22Rv1 (cell line): ENCODE measurements around the gene LRRN3.

ENCODE experiments used
- ZFX ChIP-seq: fragments of 450-650 bp; IDR thresholded peaks from 2 replicates; pipeline ENCODE4 v1.6.1; 2017; ENCODE audit warnings: antibody characterized with exemption, borderline replicate concordance
- TF ChIP-seq, protein P1 (sequence below): fragments of 450-650 bp; IDR thresholded peaks from 2 replicates; pipeline ENCODE4 v1.5.1; 2017; ENCODE audit warnings: mild to moderate bottlenecking

DNA sequence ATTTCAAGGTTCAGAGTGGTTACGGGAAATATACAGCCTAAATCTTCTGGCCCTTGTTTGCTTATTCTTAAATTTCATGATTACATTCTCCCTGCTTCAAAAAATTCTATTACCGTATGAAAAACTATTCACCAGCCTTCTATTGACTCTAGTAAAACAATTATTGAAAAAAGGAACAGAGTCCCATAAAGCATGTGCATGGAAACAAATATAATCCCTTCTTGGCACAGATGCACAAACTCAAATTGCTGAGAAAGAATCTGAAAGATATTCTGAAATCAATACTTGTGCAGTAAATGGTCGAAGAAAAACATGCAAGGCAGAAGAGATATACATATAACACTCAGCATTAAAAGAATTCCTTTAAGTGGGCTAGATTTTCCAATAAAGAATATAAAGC lies 83.6 kb downstream of the LRRN3 start:
- TF ChIP-seq, protein P1, sequence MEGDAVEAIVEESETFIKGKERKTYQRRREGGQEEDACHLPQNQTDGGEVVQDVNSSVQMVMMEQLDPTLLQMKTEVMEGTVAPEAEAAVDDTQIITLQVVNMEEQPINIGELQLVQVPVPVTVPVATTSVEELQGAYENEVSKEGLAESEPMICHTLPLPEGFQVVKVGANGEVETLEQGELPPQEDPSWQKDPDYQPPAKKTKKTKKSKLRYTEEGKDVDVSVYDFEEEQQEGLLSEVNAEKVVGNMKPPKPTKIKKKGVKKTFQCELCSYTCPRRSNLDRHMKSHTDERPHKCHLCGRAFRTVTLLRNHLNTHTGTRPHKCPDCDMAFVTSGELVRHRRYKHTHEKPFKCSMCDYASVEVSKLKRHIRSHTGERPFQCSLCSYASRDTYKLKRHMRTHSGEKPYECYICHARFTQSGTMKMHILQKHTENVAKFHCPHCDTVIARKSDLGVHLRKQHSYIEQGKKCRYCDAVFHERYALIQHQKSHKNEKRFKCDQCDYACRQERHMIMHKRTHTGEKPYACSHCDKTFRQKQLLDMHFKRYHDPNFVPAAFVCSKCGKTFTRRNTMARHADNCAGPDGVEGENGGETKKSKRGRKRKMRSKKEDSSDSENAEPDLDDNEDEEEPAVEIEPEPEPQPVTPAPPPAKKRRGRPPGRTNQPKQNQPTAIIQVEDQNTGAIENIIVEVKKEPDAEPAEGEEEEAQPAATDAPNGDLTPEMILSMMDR, result no peak
- no peak for TF ChIP-seq ZFX
